ENCODE data around the gene BMS1.
"Not testable (repeated sequence)": the region's sequence is repeated elsewhere in the genome, so short reads cannot be mapped to it uniquely, and the experiment has no call there.

The BMS1 gene

DNA sequence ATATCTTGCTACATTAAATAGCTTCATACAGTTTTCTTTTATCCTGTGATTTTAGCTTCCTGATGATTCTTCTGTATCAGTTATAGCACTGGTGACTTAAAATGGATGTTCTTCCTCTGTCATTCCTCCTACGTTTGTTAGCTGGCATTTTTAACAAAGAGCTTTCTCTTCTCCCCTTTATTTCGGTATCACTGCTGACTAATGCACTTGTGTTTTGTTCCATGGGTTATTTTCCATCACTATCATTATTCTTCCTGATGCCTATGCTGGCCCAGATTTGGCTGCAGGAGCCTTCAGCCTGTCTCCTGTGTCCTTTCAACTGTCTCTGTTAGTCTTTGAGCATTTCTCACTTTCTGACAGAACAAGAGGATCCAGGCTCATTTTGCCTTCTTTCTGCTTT, 13.1 kb downstream of the BMS1 start:
- no peak for DNase-seq (ENCODE audit: low read depth in 1 of 2, low spot score in 1 of 2)

DNA sequence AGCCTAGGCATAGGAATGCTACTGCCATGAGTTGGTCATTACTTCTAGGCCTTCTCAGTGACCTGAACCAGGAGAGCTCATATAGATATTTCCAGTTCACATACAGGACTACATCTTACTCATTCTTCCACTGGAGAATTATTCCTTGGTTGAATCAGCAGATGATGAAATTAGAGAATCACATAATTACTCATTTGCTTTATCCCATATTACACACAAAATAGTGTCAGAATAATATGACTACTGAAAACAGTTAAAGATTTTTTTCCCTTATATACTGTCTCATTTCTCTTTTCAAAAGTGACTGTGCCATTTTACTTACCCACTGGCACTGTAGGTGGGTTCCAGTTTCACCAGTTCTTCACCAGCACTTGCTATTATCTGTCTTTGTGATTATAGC, 18.5 kb downstream of the BMS1 start:
- DNase-seq (ENCODE audit: low read depth in 1 of 2, low spot score in 1 of 2) = no peak

DNA sequence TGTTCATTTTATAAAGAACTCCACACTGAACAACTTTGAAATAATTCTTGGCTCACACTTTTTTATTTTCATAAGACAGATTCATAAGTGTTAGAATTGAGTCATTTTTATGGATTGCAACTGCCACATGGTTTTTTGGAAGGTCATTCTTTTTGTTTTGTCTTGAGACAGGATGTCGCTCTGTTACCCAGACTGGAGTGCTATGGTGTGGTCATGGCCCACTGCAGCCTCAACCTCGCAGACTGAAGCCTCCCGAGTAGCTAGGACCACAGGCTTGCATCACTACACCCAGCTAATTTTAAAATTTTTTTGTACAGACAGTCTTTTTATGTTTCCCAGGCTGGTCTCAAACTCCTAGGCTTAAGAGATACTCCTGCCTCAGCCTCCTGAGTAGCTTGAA, 20.3 kb downstream of the BMS1 start:
- no peak for DNase-seq (ENCODE audit: low read depth in 1 of 2, low spot score in 1 of 2)

DNA sequence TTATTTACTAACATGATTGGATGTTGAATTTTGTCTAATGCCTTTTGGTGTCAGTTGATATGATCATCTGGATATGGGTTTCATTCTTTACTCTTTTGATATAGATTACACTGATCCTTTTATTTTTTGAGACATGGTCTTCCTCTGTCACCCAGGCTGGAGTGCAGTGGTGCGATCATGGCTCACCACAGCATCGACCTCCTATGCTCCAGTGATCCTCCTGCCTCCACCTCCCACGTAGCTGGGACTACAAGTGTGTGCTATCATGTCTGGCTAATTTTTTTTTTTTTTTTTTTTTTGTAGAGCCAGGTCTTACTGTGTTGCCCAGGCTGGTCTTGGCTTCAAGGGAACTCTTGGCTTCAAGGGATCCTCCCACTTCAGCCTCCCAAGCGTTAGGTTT, 27.1 kb downstream of the BMS1 start:
- DNase-seq (ENCODE audit: low read depth in 1 of 2, low spot score in 1 of 2) = no peak

DNA sequence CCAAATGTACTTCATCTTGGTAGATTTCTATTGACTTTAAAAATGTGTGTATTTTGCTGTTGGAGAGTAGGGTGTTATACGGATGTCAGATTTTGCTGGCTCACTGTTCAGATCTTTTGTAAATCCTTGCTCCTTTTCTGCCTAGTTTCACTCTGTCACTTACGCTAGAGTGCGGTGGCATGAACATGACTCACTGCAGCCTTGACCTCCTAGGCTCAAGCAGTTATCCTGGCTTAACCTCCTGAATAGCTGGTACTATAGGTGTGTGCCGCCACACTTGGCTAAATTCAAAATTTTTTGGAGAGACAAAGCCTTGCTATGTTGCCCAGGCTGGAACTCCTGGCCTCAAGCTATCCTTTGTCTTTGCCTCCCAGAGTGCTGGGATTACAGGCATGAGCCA, 29.4 kb downstream of the BMS1 start:
- no peak for DNase-seq (ENCODE audit: low read depth in 1 of 2, low spot score in 1 of 2)

DNA sequence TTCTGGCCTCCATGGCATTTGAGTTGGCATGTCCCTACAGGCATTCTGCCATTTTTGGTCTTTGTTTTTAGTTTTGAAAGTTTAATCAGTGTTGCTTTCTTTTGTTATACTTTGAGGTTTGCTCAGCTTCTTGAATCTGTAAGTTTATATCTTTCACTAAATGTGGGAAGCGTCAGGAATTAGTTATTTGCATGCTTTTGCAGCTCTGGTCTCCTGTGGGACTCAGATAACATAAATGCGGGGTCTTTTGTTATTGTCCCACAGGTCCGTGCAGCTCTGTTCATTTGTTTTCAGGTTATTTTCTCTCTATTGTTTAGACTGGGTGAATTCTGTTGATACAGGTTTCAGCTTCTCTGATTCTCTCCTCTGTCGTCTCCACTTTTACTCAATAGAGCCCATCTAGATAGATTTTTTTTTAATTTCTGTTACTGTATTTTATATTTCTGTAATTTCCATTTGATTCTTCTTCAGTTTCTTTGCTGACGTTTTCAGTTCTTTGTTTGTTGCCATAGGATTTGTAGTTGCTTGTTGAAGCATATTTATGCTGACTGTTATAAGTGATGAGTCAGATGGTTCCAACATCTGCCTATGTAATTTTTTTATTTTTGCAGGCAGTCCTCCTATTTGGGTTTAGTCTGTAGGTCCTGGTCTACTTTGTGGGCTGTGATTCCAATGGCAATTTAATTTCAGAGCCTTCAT, 31.5 kb downstream of the BMS1 start:
- not testable (repeated sequence) for DNase-seq (ENCODE audit: low read depth in 1 of 2, low spot score in 1 of 2)

DNA sequence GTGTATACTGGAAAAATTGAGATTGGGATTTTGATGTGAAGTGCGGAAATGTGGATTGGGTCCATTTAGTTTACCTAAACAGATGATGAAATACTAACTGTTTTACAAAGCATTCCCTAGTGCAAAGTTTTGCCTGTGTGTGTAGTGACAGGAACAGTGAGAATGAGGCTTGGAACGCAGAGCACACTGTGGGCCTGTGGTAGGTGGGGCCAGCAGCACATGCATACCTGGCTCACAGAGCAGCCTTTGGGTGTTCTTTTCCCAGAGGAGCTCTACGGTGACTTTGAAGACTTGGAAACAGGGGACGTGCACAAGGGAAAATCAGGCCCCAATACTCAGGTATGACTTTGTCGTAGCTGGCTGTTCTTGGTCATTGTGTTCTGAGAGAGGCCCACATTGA, 33.7 kb downstream of the BMS1 start:
- DNase-seq (ENCODE audit: low read depth in 1 of 2, low spot score in 1 of 2) = not testable (repeated sequence)

DNA sequence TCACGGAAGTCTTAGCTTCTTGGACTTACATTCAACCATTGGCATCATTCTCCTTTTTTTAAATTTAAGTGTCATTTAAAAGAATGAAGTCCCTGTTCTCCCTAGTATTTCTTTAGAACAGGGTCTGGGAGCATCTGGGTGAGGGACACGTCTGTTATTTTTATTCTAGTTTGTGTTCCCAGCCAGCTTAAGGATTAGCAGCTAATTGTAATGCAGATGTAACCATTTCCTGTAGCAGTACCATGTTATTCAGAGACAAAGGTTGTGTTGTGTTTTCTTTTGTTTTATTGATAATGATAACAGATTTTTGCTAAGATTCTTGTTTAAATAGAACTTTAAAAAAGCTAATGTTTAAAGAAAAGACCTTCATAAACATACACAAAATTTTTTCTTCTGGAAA, 34.3 kb downstream of the BMS1 start:
- DNase-seq (ENCODE audit: low read depth in 1 of 2, low spot score in 1 of 2) = no peak

DNA sequence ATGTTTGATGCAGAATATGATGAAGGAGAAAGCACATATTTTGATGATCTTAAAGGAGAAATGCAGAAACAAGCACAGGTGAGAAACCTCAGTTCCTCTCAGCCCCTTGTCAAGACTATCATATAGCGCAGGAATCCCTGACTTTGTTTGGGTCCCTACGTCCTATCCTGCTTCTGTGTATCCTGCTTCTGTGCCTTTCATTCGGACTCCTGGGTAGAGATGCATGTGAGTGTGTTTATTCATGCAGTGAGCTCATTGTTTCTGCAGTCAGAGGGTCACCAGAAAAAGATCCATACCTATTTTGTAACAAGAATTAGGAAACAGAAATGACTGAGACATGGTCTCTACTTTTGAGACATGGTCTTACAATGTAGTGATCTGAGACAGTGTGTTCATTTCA, 34.8 kb downstream of the BMS1 start:
- not testable (repeated sequence) for DNase-seq (ENCODE audit: low read depth in 1 of 2, low spot score in 1 of 2)

DNA sequence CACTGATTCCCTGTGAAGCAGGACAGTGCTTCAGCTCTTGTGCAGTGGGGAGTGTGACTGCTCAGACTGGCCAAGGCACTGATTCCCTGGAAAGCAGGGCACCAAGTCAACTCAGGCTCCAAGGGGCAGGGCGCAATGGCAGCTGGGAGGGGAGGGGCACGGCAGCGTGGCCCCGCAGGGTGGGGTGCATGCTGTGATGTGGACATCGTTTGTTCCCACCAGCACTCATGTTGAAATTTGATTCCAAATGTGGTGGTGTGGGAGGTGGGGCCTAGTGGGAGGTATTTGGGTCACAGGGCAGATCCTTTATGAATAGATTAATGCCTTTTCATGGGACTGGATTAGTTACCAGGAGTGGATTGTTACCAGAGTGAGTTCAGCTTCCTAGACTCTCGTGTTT, 44.2 kb downstream of the BMS1 start:
- DNase-seq (ENCODE audit: low read depth in 1 of 2, low spot score in 1 of 2) = not testable (repeated sequence)

DNA sequence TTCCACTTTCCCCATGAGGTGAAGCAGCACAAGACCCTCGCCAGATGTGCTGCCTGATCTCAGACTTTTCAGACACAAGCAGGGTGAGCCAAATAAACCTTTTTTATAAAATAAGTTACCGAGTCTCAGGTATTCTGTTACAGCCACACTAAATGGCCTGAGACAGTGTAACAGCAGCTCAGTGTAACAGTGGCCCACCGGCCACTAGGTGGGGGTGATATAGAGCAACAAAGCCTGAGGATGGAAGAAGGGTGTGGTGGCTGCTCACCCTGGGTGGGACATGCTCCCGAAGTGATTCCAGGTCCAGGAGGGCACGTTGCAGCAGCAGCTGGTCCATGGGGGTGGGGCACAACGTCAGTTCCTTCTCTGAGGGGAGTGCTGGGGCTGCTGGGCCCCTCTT, 44.6 kb downstream of the BMS1 start:
- no peak for DNase-seq (ENCODE audit: low read depth in 1 of 2, low spot score in 1 of 2)

DNA sequence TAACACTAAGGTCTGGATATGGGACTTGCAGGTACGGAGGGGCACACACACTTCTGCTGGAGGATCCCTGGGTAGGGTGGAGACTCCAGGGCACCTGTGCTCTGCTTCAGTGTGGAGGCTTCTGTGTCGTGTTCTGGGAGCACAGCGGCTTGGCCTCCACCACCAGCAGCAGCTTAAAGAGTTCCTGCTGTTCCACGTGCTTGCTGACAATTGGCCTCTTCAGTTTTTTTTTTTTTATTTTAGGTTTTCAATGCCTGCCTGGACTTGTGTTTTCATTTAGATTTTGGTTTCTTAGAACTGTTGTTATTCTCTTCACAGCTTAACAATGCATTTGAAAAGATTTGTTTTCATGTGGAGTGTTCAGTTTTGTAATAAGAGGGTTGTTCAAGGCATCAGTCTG, 45.8 kb downstream of the BMS1 start:
- not testable (repeated sequence) for DNase-seq (ENCODE audit: low read depth in 1 of 2, low spot score in 1 of 2)

DNA sequence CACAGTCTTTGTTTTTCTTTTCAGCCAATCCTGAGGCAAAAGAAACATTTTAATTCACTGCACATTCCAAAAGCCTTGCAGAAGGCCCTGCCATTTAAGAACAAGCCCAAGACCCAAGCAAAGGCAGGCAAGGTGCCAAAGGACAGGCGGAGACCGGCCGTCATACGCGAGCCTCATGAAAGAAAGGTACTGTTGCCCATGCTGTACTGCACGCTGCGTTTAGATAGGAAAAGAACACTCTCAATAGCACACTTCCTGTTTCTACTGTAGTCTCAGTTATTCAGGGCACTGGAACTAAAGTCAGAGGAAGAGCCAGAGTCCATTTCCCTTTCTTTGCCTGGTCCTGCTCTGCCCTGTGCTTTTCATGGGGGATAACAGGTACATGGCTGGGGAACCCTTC, 47.6 kb downstream of the BMS1 start:
- DNase-seq (ENCODE audit: low read depth in 1 of 2, low spot score in 1 of 2) = no peak

DNA sequence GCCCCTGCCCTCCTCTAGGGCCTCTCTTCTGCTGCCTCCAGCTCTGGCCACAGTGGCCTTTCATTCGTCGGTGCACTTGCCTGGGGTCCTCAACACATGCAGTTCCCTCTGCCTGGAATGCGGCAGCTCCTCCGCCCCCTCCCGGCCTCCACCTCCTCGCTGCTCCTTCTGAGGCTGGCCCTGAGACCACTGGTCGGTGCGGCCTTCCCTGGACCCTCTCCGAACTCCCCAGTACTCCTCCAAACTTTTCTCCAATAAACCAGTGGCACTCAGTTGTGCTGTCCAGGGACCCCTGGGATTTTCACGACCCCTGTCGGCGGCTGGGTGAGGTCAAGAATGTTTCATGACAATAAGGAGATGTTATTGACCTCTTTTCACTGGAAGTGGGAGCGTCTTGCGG, 53.5 kb downstream of the BMS1 start:
- DNase-seq (ENCODE audit: low read depth in 1 of 2, low spot score in 1 of 2) = no peak

DNA sequence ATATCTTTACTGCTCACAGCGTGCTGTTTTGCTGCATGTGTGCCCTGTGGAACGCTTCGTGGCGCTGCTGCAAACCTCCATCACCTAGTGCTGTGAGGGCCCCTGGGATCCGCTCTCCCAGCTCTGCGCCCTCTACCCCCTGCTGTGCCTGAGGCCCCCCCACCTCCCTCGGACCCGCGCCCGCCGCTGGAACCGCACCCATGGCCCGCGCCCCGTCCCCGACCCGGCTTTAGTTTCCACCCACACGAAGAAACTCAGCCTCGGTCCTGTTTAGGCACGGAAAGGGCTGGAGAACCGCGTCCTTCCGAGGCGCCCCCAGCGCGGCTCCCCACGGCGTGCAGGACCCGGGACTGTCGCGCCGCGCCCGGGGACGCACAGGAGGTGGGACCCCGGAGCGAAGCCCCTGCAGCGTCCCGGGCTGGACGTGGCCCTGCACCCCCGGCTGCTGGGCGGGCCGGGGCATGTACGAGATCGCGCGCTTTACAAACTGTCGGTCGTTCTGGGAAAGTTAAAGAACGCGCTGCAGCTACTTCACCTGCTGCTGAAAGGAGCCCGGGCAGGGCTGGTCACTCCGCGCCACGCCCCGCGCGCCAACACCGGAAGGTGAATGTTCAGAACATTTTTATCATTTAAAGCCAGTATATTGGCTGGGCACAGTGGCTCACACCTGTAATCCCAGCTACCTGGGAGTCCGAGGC, 54.3 kb downstream of the BMS1 start:
- no peak for DNase-seq (ENCODE audit: low read depth in 1 of 2, low spot score in 1 of 2)

DNA sequence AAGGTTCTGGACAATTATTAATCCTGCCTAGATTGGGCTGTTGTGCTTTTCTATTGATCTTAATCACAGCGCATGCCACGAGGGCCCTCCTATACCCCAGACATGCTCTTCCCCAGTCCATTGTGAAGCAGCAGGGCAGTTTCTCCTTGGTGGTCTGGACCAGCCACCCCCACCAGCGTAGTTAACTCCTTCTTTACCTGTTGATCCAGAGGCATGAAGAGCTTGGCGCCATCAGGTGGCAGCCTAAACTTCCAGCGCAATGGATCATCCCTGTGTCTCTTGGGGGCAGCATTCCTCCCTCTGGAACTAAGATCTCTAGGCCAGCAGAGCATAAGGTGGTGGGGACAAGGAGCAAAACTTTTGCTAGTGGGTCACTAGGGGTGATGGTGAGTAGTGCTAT, 62.2 kb downstream of the BMS1 start:
- DNase-seq (ENCODE audit: low read depth in 1 of 2, low spot score in 1 of 2) = not testable (repeated sequence)

DNA sequence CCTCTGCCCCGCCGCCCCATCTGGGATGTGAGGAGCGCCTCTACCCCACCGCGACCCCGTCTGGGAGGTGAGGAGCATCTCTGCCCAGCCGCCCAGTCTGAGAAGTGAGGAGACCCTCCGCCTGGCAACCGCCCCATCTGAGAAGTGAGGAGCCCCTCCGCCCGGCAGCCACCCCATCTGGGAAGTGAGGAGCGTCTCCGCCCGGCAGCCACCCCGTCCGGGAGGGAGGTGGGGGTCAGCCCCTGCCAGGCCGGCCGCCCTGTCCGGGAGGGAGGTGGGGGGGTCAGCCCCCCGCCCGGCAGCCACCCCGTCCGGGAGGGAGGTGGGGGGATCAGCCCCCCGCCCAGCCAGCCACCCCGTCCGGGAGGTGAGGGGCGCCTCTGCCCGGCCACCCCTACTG, 64.7 kb downstream of the BMS1 start:
- DNase-seq (ENCODE audit: low read depth in 1 of 2, low spot score in 1 of 2) = not testable (repeated sequence)

DNA sequence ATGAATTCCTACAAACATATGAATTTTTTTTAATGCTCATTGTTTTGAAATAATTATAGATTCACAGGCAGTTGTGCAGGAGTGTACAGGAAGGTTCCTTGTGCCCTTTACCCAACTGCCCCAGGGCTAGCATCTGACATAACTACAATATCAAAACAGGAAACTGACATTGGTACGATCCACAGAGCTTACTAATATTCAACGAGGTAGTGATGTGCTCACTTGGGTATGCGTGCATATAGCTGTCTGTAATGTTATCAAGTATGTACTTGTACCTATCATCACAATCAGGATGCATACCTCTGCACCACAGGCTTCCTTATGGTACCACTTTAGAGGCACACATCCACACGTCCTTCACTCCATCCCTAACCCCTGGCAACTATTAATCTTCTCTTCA, 68.3 kb downstream of the BMS1 start:
- DNase-seq (ENCODE audit: low read depth in 1 of 2, low spot score in 1 of 2) = no peak

DNA sequence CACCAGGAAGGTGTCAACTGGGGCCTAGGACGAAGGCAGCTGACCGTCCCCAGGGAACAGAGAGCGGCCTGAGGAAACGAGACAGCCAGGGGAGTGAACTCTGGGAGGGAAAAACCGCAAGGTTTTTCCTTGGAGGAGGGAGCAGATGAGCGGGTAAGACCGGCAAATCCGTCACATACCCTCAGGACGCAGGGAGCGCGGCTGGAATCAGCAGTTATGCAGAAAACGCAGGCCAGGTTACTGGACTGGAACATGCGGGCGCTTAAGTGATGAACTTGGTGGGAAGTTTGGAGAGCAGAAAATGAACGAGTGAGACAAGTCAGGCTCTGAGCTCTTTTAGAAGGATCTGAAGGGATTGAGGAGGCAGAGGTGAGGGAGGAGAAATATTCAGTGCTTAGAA, 76.7 kb downstream of the BMS1 start:
- DNase-seq (ENCODE audit: low read depth in 1 of 2, low spot score in 1 of 2) = no peak

DNA sequence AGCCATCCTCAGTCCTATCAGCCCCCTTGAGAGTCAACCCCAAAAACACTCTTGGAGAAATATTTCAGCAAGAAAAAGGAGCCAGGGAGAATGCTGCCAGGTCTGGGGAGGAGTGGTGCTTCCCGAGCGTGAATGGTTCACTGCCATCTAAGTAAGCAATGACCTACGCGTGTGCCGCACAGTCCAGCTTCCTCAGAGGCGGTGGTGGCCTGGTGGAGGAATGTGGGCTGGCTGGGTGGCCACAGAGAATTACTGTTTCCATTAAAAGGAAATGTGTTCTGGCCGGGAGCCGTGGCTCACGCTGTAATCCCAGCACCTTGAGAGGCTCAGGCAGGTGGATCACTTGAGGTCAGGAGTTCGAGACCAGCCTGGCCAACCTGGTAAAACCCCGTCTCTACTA, 77.4 kb downstream of the BMS1 start:
- DNase-seq (ENCODE audit: low read depth in 1 of 2, low spot score in 1 of 2) = not testable (repeated sequence)

DNA sequence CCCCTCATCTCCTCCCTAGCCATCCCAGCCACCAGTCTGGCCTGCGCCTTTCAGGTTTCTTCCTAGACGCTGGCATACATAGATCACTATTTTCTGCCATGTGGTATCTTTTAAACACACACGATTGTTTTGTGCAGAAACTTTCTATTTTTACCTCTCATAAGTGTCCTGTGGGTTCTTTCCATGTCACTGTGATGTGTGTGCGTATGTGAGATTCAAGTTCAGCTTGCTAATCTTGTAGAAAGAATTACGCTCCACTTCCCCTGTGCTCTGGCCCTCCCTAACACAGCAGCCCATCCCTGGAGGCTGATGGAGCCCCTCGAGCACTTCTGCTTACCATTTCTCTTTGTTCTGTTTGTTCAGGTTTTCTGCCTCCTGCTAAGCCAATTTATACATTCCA, 80.2 kb downstream of the BMS1 start:
- not testable (repeated sequence) for DNase-seq (ENCODE audit: low read depth in 1 of 2, low spot score in 1 of 2)

DNA sequence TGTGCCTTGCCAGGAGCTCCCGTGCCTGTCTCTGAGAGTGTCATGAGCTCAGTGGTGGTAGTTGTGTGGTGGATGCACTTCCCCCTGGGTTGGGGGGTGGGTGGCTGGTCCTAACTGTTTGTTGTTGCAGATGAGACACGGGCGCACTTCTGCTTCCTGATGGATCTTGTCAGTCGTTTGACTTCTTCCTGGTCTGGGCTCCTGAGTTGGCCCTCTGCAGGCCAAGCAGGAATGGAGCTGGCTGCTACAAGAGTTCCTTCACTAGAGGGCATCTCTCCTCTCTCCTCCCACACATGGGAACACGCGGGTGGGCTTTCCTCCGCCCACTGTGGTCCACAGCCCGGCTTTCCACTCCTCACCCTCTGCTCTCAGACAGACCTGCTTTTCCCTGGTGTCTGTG, 82.0 kb downstream of the BMS1 start:
- DNase-seq (ENCODE audit: low read depth in 1 of 2, low spot score in 1 of 2) = no peak

DNA sequence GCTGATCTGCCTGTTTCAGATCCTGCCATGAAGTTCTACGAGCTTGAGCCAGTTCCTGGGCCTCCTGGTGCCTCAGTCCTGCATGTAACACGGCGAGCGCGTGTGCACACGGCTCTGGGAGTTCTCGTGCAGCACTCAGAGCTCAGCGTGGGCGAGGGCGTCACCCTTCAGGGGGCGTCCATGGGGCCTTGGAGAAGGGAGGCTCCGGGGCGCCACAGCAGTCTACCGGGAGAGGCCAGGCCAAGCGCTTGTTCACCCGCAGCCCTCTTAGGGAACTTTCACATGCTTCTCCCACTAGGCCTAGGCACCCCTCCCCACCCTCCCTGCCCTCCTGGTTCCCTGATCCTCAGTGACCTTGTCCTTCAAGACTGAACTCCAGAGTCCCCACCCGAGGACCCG, 83.1 kb downstream of the BMS1 start:
- DNase-seq (ENCODE audit: low read depth in 1 of 2, low spot score in 1 of 2) = no peak

Measured in activated CD4-positive, alpha-beta T cell treated with anti-CD3 and anti-CD28 coated beads, Interleukin-2, amount 50 U/mL, for 24 hours (primary cell).